H9 (cell line): Measurements from ENCODE around the gene PDXK. TPM values are rescaled to one million over a fixed set of nuclear protein-coding genes. Genes with fewer than 3 reads are reported as not detected.

Source experiments
- DNase-seq: peaks from one replicate; pipeline ENCODE4 v3.0.0-alpha.2; 2017
- H2AFZ ChIP-seq: one replicate; pipeline ENCODE4 v1.6.1; 2013; ENCODE audit warnings: mild to moderate bottlenecking, low read length, control low read depth, moderate library complexity
- H2AK5ac ChIP-seq: 2 replicates; pipeline ENCODE4 v1.6.1; 2013; ENCODE audit warnings: low read length, control low read depth, mixed read lengths; ENCODE audit not compliant: insufficient read length
- H2BK120ac ChIP-seq: one replicate; pipeline ENCODE4 v1.6.1; 2013; ENCODE audit warnings: low read depth, mild to moderate bottlenecking, low read length, control low read depth, inconsistent platforms; ENCODE audit not compliant: poor library complexity, severe bottlenecking
- H2BK12ac ChIP-seq: 2 replicates; pipeline ENCODE4 v1.6.1; 2013; ENCODE audit warnings: low read length, control low read depth, mixed read lengths, low read depth; ENCODE audit not compliant: insufficient read length
- H2BK15ac ChIP-seq: 2 replicates; pipeline ENCODE4 v1.6.1; 2013; ENCODE audit warnings: low read depth, low read length, control low read depth
- H2BK20ac ChIP-seq: one replicate; pipeline ENCODE4 v1.6.1; 2013; ENCODE audit warnings: low read depth, mild to moderate bottlenecking, low read length, control low read depth, inconsistent platforms; ENCODE audit not compliant: poor library complexity, severe bottlenecking
- H2BK5ac ChIP-seq: 2 replicates; pipeline ENCODE4 v1.6.1; 2013; ENCODE audit warnings: low read length, control low read depth, mixed read lengths; ENCODE audit not compliant: insufficient read length
- H3K14ac ChIP-seq: 2 replicates; pipeline ENCODE4 v1.6.1; 2013; ENCODE audit warnings: low read length, control low read depth; ENCODE audit not compliant: insufficient read depth
- H3K18ac ChIP-seq: 2 replicates; pipeline ENCODE4 v1.6.1; 2013; ENCODE audit warnings: low read depth, mild to moderate bottlenecking, mixed read lengths, low read length, control low read depth; ENCODE audit not compliant: insufficient read length
- H3K23ac ChIP-seq: 2 replicates; pipeline ENCODE4 v1.6.1; 2013; ENCODE audit warnings: low read length, control low read depth, mixed read lengths, low read depth; ENCODE audit not compliant: insufficient read length
- H3K23me2 ChIP-seq: 2 replicates; pipeline ENCODE4 v1.6.1; 2013; ENCODE audit warnings: low read depth, mild to moderate bottlenecking, mixed read lengths, low read length, control low read depth; ENCODE audit not compliant: insufficient read length, poor library complexity, severe bottlenecking
- H3K27ac ChIP-seq: 2 replicates; pipeline ENCODE4 v1.5.1; 2013; ENCODE audit warnings: low read length, control low read depth, mixed read lengths, low read depth; ENCODE audit not compliant: insufficient read length
- H3K27me3 ChIP-seq: 2 replicates; pipeline ENCODE4 v1.6.1; 2013; ENCODE audit warnings: low read length, control low read depth, inconsistent platforms; ENCODE audit not compliant: insufficient read depth
- H3K4ac ChIP-seq: 2 replicates; pipeline ENCODE4 v1.6.1; 2013; ENCODE audit warnings: low read depth, mild to moderate bottlenecking, control low read depth, inconsistent platforms, low read length, moderate library complexity
- H3K4me1 ChIP-seq: 2 replicates; pipeline ENCODE4 v1.6.1; 2013; ENCODE audit warnings: low read length, control low read depth, inconsistent platforms; ENCODE audit not compliant: insufficient read depth
- H3K4me2 ChIP-seq: 2 replicates; pipeline ENCODE4 v1.6.1; 2013; ENCODE audit warnings: low read length, control low read depth, mixed read lengths; ENCODE audit not compliant: insufficient read length, insufficient read depth
- H3K56ac ChIP-seq: 2 replicates; pipeline ENCODE4 v1.6.1; 2013; ENCODE audit warnings: low read depth, mild to moderate bottlenecking, mixed read lengths, low read length, control low read depth; ENCODE audit not compliant: insufficient read length
- H3K79me1 ChIP-seq: 2 replicates; pipeline ENCODE4 v1.6.1; 2013; ENCODE audit warnings: low read depth, mild to moderate bottlenecking, moderate library complexity, low read length, control low read depth, inconsistent platforms; ENCODE audit not compliant: insufficient read depth, poor library complexity, severe bottlenecking
- H3K79me2 ChIP-seq: 2 replicates; pipeline ENCODE4 v1.6.1; 2013; ENCODE audit warnings: low read length, control low read depth, inconsistent platforms; ENCODE audit not compliant: insufficient read depth
- H3K9ac ChIP-seq: 2 replicates; pipeline ENCODE4 v1.6.1; 2013; ENCODE audit warnings: low read length, control low read depth, mixed read lengths; ENCODE audit not compliant: insufficient read length; ENCODE audit errors: extremely low read depth
- H3K9me3 ChIP-seq: one replicate; pipeline ENCODE4 v1.6.1; 2013; ENCODE audit warnings: low read depth, low read length, inconsistent platforms; ENCODE audit not compliant: control insufficient read depth
- H3T11ph ChIP-seq: one replicate; pipeline ENCODE4 v1.6.1; 2013; ENCODE audit warnings: mild to moderate bottlenecking, low read length, control low read depth, inconsistent platforms
- H4K20me1 ChIP-seq: one replicate; pipeline ENCODE4 v1.6.1; 2013; ENCODE audit not compliant: control insufficient read depth, insufficient read length, insufficient read depth
- H4K5ac ChIP-seq: 2 replicates; pipeline ENCODE4 v1.6.1; 2013; ENCODE audit warnings: low read depth, mild to moderate bottlenecking, mixed read lengths, low read length, control low read depth; ENCODE audit not compliant: insufficient read length
- H4K8ac ChIP-seq: replicated peaks from 2 replicates; pipeline ENCODE4 v1.6.1; 2013; ENCODE audit warnings: low read length, control low read depth, mixed read lengths, low read depth; ENCODE audit not compliant: insufficient read length
- H4K91ac ChIP-seq: 2 replicates; pipeline ENCODE4 v1.6.1; 2013; ENCODE audit warnings: low read depth, mild to moderate bottlenecking, moderate library complexity, mixed read lengths, low read length, control low read depth; ENCODE audit not compliant: insufficient read length
- H3K27ac Mint-ChIP-seq, 3 experiments: 2 replicates in 2 of 3; 3 replicates in 1 of 3; pipeline ENCODE4 v1.8.0; 2020 to 2021; ENCODE audit warnings: mixed read lengths in 3 of 3, mild to moderate bottlenecking in 1 of 3, moderate library complexity in 1 of 3
- H3K27me3 Mint-ChIP-seq: 2 replicates; pipeline ENCODE4 v1.8.0; 2021; ENCODE audit warnings: low read depth, mild to moderate bottlenecking, moderate library complexity, mixed read lengths
- H3K36me3 Mint-ChIP-seq, 3 experiments: 2 replicates in 2 of 3; 3 replicates in 1 of 3; pipeline ENCODE4 v1.8.0; 2020 to 2021; ENCODE audit warnings: low read depth in 3 of 3, mixed read lengths in 3 of 3; ENCODE audit not compliant: insufficient read depth in 1 of 3
- H3K4me1 Mint-ChIP-seq, 2 experiments: 2 replicates each; pipeline ENCODE4 v1.8.0; 2020; ENCODE audit warnings: mixed read lengths in 2 of 2
- H3K4me3 Mint-ChIP-seq, 2 experiments: 2 replicates in 1 of 2; 3 replicates in 1 of 2; pipeline ENCODE4 v1.8.0; 2020 to 2021; ENCODE audit warnings: mild to moderate bottlenecking in 2 of 2, mixed read lengths in 2 of 2, moderate library complexity in 1 of 2
- H3K9me3 Mint-ChIP-seq, 2 experiments: 2 replicates in 1 of 2; 3 replicates in 1 of 2; pipeline ENCODE4 v1.8.0; 2020; ENCODE audit warnings: mild to moderate bottlenecking in 2 of 2, mixed read lengths in 2 of 2, moderate library complexity in 1 of 2
- CTCF ChIP-seq: fragments of 200-600 bp; sonication (generic); conservative IDR thresholded peaks from 3 replicates; pipeline ENCODE4 v1.8.0; 2021; ENCODE audit warnings: antibody characterized with exemption, mild to moderate bottlenecking
- WGBS: extraction: QIAGEN DNeasy Blood & Tissue Kit; methylation state at CpG from one replicate; pipeline ENCODE4 v1.1.7; 2013; ENCODE audit warnings: missing lambda C conversion rate, low lambda C conversion rate, mixed read lengths; ENCODE audit not compliant: insufficient read length; ENCODE audit errors: extremely low coverage; 5-methylcytosine and 5-hydroxymethylcytosine counted together
- total RNA-seq: library from RNA; stranded (reverse); gene quantifications from 2 replicates; pipeline ENCODE4 v1.2.1, GENCODE V29; 2021

The PDXK gene
- total RNA-seq, 1 experiment from 2014 or later = 109 TPM

- Histone ChIP-seq H2AK5ac (no peak overlapping the region), H2BK15ac (no peak overlapping the region), H3K4me2 (no peak overlapping the region), H3K9ac (no peak overlapping the region), H3K4ac (no peak overlapping the region), H3K27ac (no peak overlapping the region), H3K79me1 (peaks cover 2% of the 10 kb centered on the region), H4K91ac (no peak overlapping the region), H3K23me2 (no peaks in the 10 kb centered on the region), H4K20me1 (no peaks in the 10 kb centered on the region), H4K5ac (no peak overlapping the region), H2AFZ (no peak overlapping the region), H2BK5ac (no peak overlapping the region), H3K4me1 (no peaks in the 10 kb centered on the region), H3K56ac (no peak overlapping the region), H2BK20ac (no peak overlapping the region), H3K18ac (no peak overlapping the region), H4K8ac (no peak overlapping the region), H3T11ph (no peak overlapping the region), H3K14ac (no peak overlapping the region), H2BK12ac (no peak overlapping the region), H3K27me3 (no peaks in the 10 kb centered on the region), H3K79me2 (no peaks in the 10 kb centered on the region), H3K9me3 (no peaks in the 10 kb centered on the region), H3K23ac (no peak overlapping the region), H2BK120ac (no peak overlapping the region)
- Mint-ChIP-seq H3K4me1 (no peaks in the 10 kb centered on the region), H3K36me3 (peaks cover 48 to 81% (median 74%) of the 10 kb centered on the region in 3 experiments; a peak in 6 of 7 replicates), H3K4me3 (no peak overlapping the region), H3K27ac (no peak overlapping the region), H3K9me3 (no peaks in the 10 kb centered on the region), H3K27me3 (no peaks in the 10 kb centered on the region)
- no CpG with 5 or more reads among the region's 3 CpGs for WGBS
- no peak for DNase-seq
- no peak for TF ChIP-seq CTCF
Measured at GRCh38 chr21:43684424-43684823, 34.5 kb upstream of the PDXK start.
